K562 (cell line): Measurements from ENCODE around the gene KLK11. TPM values are rescaled to one million over a fixed set of nuclear protein-coding genes. Genes with fewer than 3 reads are reported as not detected.

Experiments used
- ATAC-seq: fragments of 200-7000 bp; cut with Tn5 transposase; 3 replicates; pipeline ENCODE4 v1.9.1; 2020; ENCODE audit warnings: moderate library complexity
- BruUV-seq: library from RNA; stranded (reverse); fragments of 400-500 nt; replicated peaks from 2 replicates; lab custom pipeline; 2021; lab: Mats Ljungman, UMichigan
- CTCF ChIA-PET: fragments of 300-600 bp; formaldehyde crosslinking; extraction: SDS; loops from one replicate; lab custom pipeline; 2021; ENCODE audit warnings: low intra/inter-chr PET ratio; lab: Yijun Ruan, JAX
- POLR2A ChIA-PET: fragments of 300-600, 350-650 bp; sonication (Branson Sonifier 250); formaldehyde crosslinking; extraction: SDS; loops from one replicate; lab custom pipeline; 2021; ENCODE audit warnings: antibody characterized with exemption, inconsistent platforms; lab: Yijun Ruan, JAX
- DNase-seq, 4 experiments: peaks; one replicate each; pipeline versions ENCODE4 v3.0.0 to v3.0.0-alpha.2; 2011 to 2018; ENCODE audit warnings: low spot score in 3 of 4, mixed read lengths in 3 of 4; ENCODE audit errors: extremely low read depth in 1 of 4
- FAIRE-seq: peaks from 2 replicates; lab custom pipeline; 2011; peaks lifted over from hg19 to GRCh38; lab: Jason Lieb, UNC
- H2AFZ ChIP-seq: 2 replicates; pipeline ENCODE4 v1.6.0; 2011; ENCODE audit warnings: low read depth, low read length, control low read depth, inconsistent platforms
- H3K27ac ChIP-seq: fragments of 200-600 bp; 3 replicates; pipeline ENCODE4 v1.8.0; 2011; ENCODE audit warnings: low read depth, mild to moderate bottlenecking, control low read depth, inconsistent platforms, low read length, moderate library complexity, mixed read lengths; ENCODE audit errors: extremely low read depth
- H3K27me3 ChIP-seq, 2 experiments: fragments of 300-600 bp in 1 of 2; 2 replicates in 1 of 2; 3 replicates in 1 of 2; pipeline versions ENCODE4 v1.6.0 to v1.8.0; 2011; ENCODE audit warnings: inconsistent platforms in 2 of 2, low read length in 2 of 2, mild to moderate bottlenecking in 1 of 2, mixed read lengths in 1 of 2, moderate library complexity in 1 of 2; ENCODE audit not compliant: control insufficient read depth in 2 of 2, insufficient read depth in 2 of 2
- H3K36me3 ChIP-seq: fragments of 300-600 bp; 3 replicates; pipeline ENCODE4 v1.8.0; 2011; ENCODE audit warnings: mild to moderate bottlenecking, low read length, inconsistent platforms; ENCODE audit not compliant: control insufficient read depth, insufficient read depth
- H3K4me1 ChIP-seq, 2 experiments: fragments of 200-600 bp in 1 of 2; replicated peaks in 1 of 2; 2 replicates in 1 of 2; 3 replicates in 1 of 2; pipeline versions ENCODE4 v1.5.1 to v1.8.0; 2011; ENCODE audit warnings: inconsistent platforms in 2 of 2, low read length in 2 of 2, mild to moderate bottlenecking in 1 of 2, mixed read lengths in 1 of 2, moderate library complexity in 1 of 2; ENCODE audit not compliant: control insufficient read depth in 2 of 2, insufficient read depth in 2 of 2
- H3K4me2 ChIP-seq: 2 replicates; pipeline ENCODE4 v1.6.1; 2011; ENCODE audit warnings: low read length, control low read depth, inconsistent platforms, mixed read lengths; ENCODE audit not compliant: insufficient read depth
- H3K4me3 ChIP-seq: fragments of 200-600 bp; sonication (generic), shearing (Covaris generic); 2 replicates; pipeline ENCODE4 v1.5.1; 2016; ENCODE audit warnings: control low read depth, inconsistent platforms
- H3K79me2 ChIP-seq: fragments of 200-600 bp; 3 replicates; pipeline ENCODE4 v1.8.0; 2011; ENCODE audit warnings: low read length, inconsistent platforms; ENCODE audit not compliant: control insufficient read depth, insufficient read depth
- H3K9ac ChIP-seq, 2 experiments: 2 replicates each; pipeline versions ENCODE4 v1.6.0 to v1.6.1; 2011; ENCODE audit warnings: low read depth in 2 of 2, low read length in 2 of 2, control low read depth in 1 of 2, inconsistent platforms in 1 of 2, mild to moderate bottlenecking in 1 of 2, mixed read lengths in 1 of 2; ENCODE audit not compliant: insufficient read depth in 1 of 2
- H3K9me1 ChIP-seq: one replicate; pipeline ENCODE4 v1.6.0; 2011; ENCODE audit warnings: inconsistent platforms, mild to moderate bottlenecking, low read length, moderate library complexity; ENCODE audit not compliant: control insufficient read depth, insufficient read depth
- H3K9me3 ChIP-seq: replicated peaks from 2 replicates; pipeline ENCODE4 v1.5.1; 2011; ENCODE audit warnings: low read depth, low read length, inconsistent platforms; ENCODE audit not compliant: control insufficient read depth, insufficient read depth
- H4K20me1 ChIP-seq: replicated peaks from 2 replicates; pipeline ENCODE4 v1.6.1; 2011; ENCODE audit warnings: low read length, inconsistent platforms, mixed read lengths; ENCODE audit not compliant: control insufficient read depth, insufficient read depth
- CCNT2 ChIP-seq: IDR thresholded peaks from 2 replicates; pipeline ENCODE4 v1.6.1; 2011; ENCODE audit warnings: borderline replicate concordance, low read depth, mild to moderate bottlenecking, moderate library complexity, mixed read lengths, low read length; ENCODE audit not compliant: insufficient read length; ENCODE audit errors: extremely low read depth
- EGR1 ChIP-seq: fragments of 450-650 bp; conservative IDR thresholded peaks from 2 replicates; pipeline ENCODE4 v1.6.1; 2017; ENCODE audit warnings: mild to moderate bottlenecking
- ETV6 ChIP-seq, 3 experiments: fragments of 150-350 bp in 1 of 3; sonication (generic) in 1 of 3; formaldehyde crosslinking in 1 of 3; IDR thresholded peaks; 2 replicates each; pipeline versions ENCODE4 v1.6.1 to v1.8.0; 2014 to 2022; ENCODE audit warnings: borderline replicate concordance in 2 of 3, low read depth in 2 of 3, antibody characterized with exemption in 1 of 3, low read length in 1 of 3, mild to moderate bottlenecking in 1 of 3, missing genetic modification reagents in 1 of 3
- FIP1L1 ChIP-seq: fragments of 200-400 bp; formaldehyde crosslinking; IDR thresholded peaks from 2 replicates; pipeline ENCODE4 v1.6.1; 2018; ENCODE audit warnings: mild to moderate bottlenecking, low read depth, low read length; ENCODE audit not compliant: poor library complexity, severe bottlenecking
- FOXK2 ChIP-seq, 2 experiments: fragments of 450-650 bp; IDR thresholded peaks in 1 of 2; conservative IDR thresholded peaks in 1 of 2; 2 replicates each; pipeline ENCODE4 v1.6.1; 2016; ENCODE audit warnings: low read depth in 2 of 2, mild to moderate bottlenecking in 1 of 2
- KLF16 ChIP-seq: IDR thresholded peaks from 2 replicates; pipeline ENCODE4 v1.6.1; 2016; ENCODE audit warnings: antibody characterized with exemption
- SRSF7 ChIP-seq: fragments of 200-400 bp; formaldehyde crosslinking; optimal IDR thresholded peaks from 2 replicates; pipeline ENCODE3; 2017; ENCODE audit warnings: mild to moderate bottlenecking, low read depth, low read length
- STAT5A ChIP-seq: IDR thresholded peaks from 2 replicates; pipeline ENCODE4 v1.6.1; 2012; ENCODE audit warnings: low read length, inconsistent platforms, borderline replicate concordance
- ZBTB17 ChIP-seq: fragments of 450-650 bp; formaldehyde crosslinking; IDR thresholded peaks from 2 replicates; pipeline ENCODE4 v1.4.0; 2020; ENCODE audit warnings: mild to moderate bottlenecking
- ZNF124 ChIP-seq: sonication (generic); formaldehyde crosslinking; IDR thresholded peaks from 2 replicates; pipeline ENCODE4 v1.8.1; 2022; ENCODE audit warnings: missing genetic modification reagents
- ZNF23 ChIP-seq: fragments of 250-450 bp; sonication (Bioruptor Pico); IDR thresholded peaks from 2 replicates; pipeline ENCODE4 v1.4.0; 2020; ENCODE audit warnings: mild to moderate bottlenecking
- WGBS: fragments of 100-300 bp; shearing (Covaris generic); methylation state at CpG from one replicate; pipeline ENCODE4 v1.1.6; 2016; ENCODE audit warnings: low coverage, mixed read lengths; ENCODE audit not compliant: insufficient coverage; ENCODE audit errors: missing lambda C conversion rate; 5-methylcytosine and 5-hydroxymethylcytosine counted together
- in situ Hi-C: fragments of 300-500 bp; cut with MboI; formaldehyde crosslinking; loops from 4 replicates; pipeline ENCODE4 v1.15.0; 2018; ENCODE audit warnings: inconsistent platforms, mixed read lengths
- intact Hi-C: fragments of 100-400 bp; cut with micrococcal nuclease; formaldehyde crosslinking; loops from 2 replicates; pipeline ENCODE4 v1.14.2; 2022
- polyA plus RNA-seq, 8 experiments: library from polyadenylated mRNA; depleted of rRNA in 4 of 8; stranded (reverse) in 5 of 8; unstranded in 3 of 8; fragments of >200 nt; fragmentation: Nextera tagmentation in 2 of 8; fragmentation: Illumina TruSeq in 1 of 8; extraction: Ambion mirVana in 2 of 8; extraction: Trizol in 1 of 8; gene quantifications; 2 replicates each; pipeline versions ENCODE4 v1.2.1 to v1.2.3, GENCODE V29; 2011 to 2014; ENCODE audit warnings: inconsistent platforms in 1 of 8, missing spikeins in 1 of 8
- total RNA-seq, 7 experiments: library from RNA; depleted of rRNA in 6 of 7; stranded (reverse); fragments of >200 nt in 6 of 7; fragmentation: Illumina TruSeq in 2 of 7; extraction: Trizol in 2 of 7; gene quantifications; 2 replicates each; pipeline versions ENCODE4 v1.2.1 to v1.2.3, GENCODE V29; 2011 to 2021; ENCODE audit warnings: low replicate concordance in 1 of 7
- TF ChIP-seq, protein P1 (sequence below): fragments of 450-650 bp; IDR thresholded peaks from 2 replicates; pipeline ENCODE4 v1.6.1; 2018; ENCODE audit warnings: mild to moderate bottlenecking, low read depth; ENCODE audit not compliant: partially characterized antibody
- TF ChIP-seq, protein P2 (sequence below): IDR thresholded peaks from 2 replicates; pipeline ENCODE4 v1.6.1; 2016; ENCODE audit warnings: missing genetic modification characterization, missing compliant biosample characterization
- TF ChIP-seq, protein P3 (sequence below): fragments of 450-650 bp; formaldehyde crosslinking; conservative IDR thresholded peaks from 2 replicates; pipeline ENCODE4 v1.4.0; 2022; ENCODE audit warnings: mild to moderate bottlenecking, missing genetic modification characterization
- TF ChIP-seq, protein P4 (sequence below): fragments of 450-650 bp; IDR thresholded peaks from 2 replicates; pipeline ENCODE4 v1.6.1; 2016; ENCODE audit warnings: low read depth, mild to moderate bottlenecking, moderate library complexity

Gene KLK11
- total and polyA plus RNA-seq, 9 of the 15 experiments (the other 6 are each of a cell fraction or from before 2014, with no cell fraction given): not detected

DNA sequence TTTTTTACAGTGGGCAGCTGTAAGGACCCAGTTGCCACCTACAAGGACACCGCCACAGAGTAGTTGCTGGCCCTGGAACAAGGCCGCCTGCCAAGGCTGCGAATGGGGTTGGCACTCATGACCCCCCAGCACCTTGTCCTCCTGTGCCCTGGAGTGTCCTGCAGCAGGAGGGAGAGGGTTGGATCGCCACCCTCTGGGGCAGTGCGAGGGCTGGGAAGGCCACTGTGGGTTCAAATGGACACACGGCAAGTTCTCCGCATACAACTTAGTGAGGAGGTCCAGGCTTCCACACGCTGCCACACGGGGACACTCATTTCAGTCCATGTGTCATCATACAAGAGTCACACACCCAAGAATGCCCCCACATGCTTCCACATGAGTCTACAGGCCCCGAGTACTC lies 26.0 kb downstream of the KLK11 start:
- DNase-seq (no peak), FAIRE-seq (no peak), ATAC-seq (no peak)
- Histone ChIP-seq H3K4me2 (peak overlapping the region; percentile 29), H3K36me3 (no peaks in the 10 kb centered on the region), H3K27me3 (peaks cover 0 to 15% of the 10 kb centered on the region in 2 experiments; a peak in 3 of 5 replicates), H3K9me1 (no peaks in the 10 kb centered on the region), H3K9ac (peak overlapping the region in 1 of 2 experiments; percentile 53; a peak in 1 of 4 replicates), H3K79me2 (no peaks in the 10 kb centered on the region), H3K9me3 (no peaks in the 10 kb centered on the region), H2AFZ (peak overlapping the region; percentile 97)
- WGBS: 51% methylated on average over 10 of the region's 10 CpGs
- intact Hi-C loops: no loop called here
- TF ChIP-seq, protein P1, sequence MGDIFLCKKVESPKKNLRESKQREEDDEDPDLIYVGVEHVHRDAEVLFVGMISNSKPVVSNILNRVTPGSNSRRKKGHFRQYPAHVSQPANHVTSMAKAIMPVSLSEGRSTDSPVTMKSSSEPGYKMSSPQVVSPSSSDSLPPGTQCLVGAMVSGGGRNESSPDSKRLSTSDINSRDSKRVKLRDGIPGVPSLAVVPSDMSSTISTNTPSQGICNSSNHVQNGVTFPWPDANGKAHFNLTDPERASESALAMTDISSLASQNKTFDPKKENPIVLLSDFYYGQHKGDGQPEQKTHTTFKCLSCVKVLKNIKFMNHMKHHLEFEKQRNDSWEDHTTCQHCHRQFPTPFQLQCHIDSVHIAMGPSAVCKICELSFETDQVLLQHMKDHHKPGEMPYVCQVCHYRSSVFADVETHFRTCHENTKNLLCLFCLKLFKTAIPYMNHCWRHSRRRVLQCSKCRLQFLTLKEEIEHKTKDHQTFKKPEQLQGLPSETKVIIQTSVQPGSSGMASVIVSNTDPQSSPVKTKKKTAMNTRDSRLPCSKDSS: no peak
- TF ChIP-seq, protein P2, sequence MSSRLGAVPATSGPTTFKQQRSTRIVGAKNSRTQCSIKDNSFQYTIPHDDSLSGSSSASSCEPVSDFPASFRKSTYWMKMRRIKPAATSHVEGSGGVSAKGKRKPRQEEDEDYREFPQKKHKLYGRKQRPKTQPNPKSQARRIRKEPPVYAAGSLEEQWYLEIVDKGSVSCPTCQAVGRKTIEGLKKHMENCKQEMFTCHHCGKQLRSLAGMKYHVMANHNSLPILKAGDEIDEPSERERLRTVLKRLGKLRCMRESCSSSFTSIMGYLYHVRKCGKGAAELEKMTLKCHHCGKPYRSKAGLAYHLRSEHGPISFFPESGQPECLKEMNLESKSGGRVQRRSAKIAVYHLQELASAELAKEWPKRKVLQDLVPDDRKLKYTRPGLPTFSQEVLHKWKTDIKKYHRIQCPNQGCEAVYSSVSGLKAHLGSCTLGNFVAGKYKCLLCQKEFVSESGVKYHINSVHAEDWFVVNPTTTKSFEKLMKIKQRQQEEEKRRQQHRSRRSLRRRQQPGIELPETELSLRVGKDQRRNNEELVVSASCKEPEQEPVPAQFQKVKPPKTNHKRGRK: no peak
- TF ChIP-seq ETV6 (IDR thresholded peaks at IDR 0.05; ENCODE audit: borderline replicate concordance in 1 of 2, low read depth in 2 of 2, low read length in 1 of 2): no peak
- TF ChIP-seq ETV6 (CRISPR knock-in tag; IDR thresholded peaks at IDR 0.05; ENCODE audit: borderline replicate concordance): no peak
- TF ChIP-seq FIP1L1: no peak
- no peak for TF ChIP-seq ZBTB17 (CRISPR knock-in tag)
- TF ChIP-seq SRSF7: no peak
- TF ChIP-seq ZNF23 (CRISPR knock-in tag): no peak
- TF ChIP-seq CCNT2: no peak
- TF ChIP-seq EGR1: no peak
- TF ChIP-seq FOXK2 (conservative IDR thresholded peaks at IDR 0.05 in 1 of 2, IDR thresholded peaks at IDR 0.05 in 1 of 2; ENCODE audit: low read depth in 2 of 2): no peak
- TF ChIP-seq, protein P3, sequence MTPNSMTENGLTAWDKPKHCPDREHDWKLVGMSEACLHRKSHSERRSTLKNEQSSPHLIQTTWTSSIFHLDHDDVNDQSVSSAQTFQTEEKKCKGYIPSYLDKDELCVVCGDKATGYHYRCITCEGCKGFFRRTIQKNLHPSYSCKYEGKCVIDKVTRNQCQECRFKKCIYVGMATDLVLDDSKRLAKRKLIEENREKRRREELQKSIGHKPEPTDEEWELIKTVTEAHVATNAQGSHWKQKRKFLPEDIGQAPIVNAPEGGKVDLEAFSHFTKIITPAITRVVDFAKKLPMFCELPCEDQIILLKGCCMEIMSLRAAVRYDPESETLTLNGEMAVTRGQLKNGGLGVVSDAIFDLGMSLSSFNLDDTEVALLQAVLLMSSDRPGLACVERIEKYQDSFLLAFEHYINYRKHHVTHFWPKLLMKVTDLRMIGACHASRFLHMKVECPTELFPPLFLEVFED: no peak
- TF ChIP-seq KLF16: no peak
- TF ChIP-seq STAT5A: no peak
- TF ChIP-seq, protein P4, sequence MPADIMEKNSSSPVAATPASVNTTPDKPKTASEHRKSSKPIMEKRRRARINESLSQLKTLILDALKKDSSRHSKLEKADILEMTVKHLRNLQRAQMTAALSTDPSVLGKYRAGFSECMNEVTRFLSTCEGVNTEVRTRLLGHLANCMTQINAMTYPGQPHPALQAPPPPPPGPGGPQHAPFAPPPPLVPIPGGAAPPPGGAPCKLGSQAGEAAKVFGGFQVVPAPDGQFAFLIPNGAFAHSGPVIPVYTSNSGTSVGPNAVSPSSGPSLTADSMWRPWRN: no peak
- no peak for TF ChIP-seq ZNF124
- TF ChIP-seq, all 486 proteins: peak for 0
- Histone ChIP-seq H4K20me1 (no peaks in the 10 kb centered on the region), H3K4me3 (no peak overlapping the region), H3K4me1 (peaks cover 19 to 32% of the 10 kb centered on the region in 2 experiments; a peak in 4 of 5 replicates), H3K27ac (no peak overlapping the region)
- CTCF ChIA-PET: no interaction called here
- in situ Hi-C loops: no loop called here
- no TSS peak for BruUV-seq
- POLR2A ChIA-PET: interaction anchor here (1.1 kb wide), 1 partner anchor 13 kb away, joined by 3 read pairs; no protein-coding TSS in a partner anchor
